C1 segment of cervical spinal cord (tissue), 14 donors: ENCODE measurements around the gene TMED4.
"Not testable (repeated sequence)": the region's sequence is repeated elsewhere in the genome, so short reads cannot be mapped to it uniquely, and the experiment has no call there.

Source experiments
- DNase-seq, 14 donors: peaks; one replicate each; lab custom pipeline; 2025; lab: John Stamatoyannopoulos, UW

Gene TMED4

GRCh38 chr7:44607141-44608068 lies 25.4 kb upstream of the TMED4 start:
- DNase-seq = peak in 1 of 14 donors; percentile 52

- peak; percentile 95 to 100 (median 99) for DNase-seq
Measured at GRCh38 chr7:44606341-44607140, 24.5 kb upstream of the TMED4 start, which contains the start of gene OGDH. Gene OGDH, plus strand, starts transcription at chr7:44606627. Its CDS starts 17,717 bp downstream, at chr7:44624344.

GRCh38 chr7:44604941-44605340 lies 22.9 kb upstream of the TMED4 start:
- DNase-seq = no peak

GRCh38 chr7:44603193-44603592 lies 21.2 kb upstream of the TMED4 start:
- DNase-seq = no peak

GRCh38 chr7:44602576-44602910 lies 20.5 kb upstream of the TMED4 start:
- no peak for DNase-seq

- no peak for DNase-seq
Measured at GRCh38 chr7:44599222-44599621, 17.2 kb upstream of the TMED4 start.

GRCh38 chr7:44597181-44597580 lies 15.2 kb upstream of the TMED4 start:
- not testable (repeated sequence) for DNase-seq

GRCh38 chr7:44595934-44596635 lies 14.1 kb upstream of the TMED4 start:
- no peak for DNase-seq

GRCh38 chr7:44590910-44591309 lies 8.9 kb upstream of the TMED4 start:
- no peak for DNase-seq

- peak in 1 of 14 donors; percentile 11 for DNase-seq
Measured at GRCh38 chr7:44587843-44588711, 6.0 kb upstream of the TMED4 start.

GRCh38 chr7:44583146-44583865 lies 1.3 kb upstream of the TMED4 start:
- DNase-seq = no peak

GRCh38 chr7:44580945-44581878 lies 819 bp downstream of the TMED4 start:
- DNase-seq = peak in 2 of 14 donors; percentile 24 to 44

GRCh38 chr7:44576228-44576627 lies 5.8 kb downstream of the TMED4 start:
- DNase-seq = no peak

- no peak for DNase-seq
Measured at GRCh38 chr7:44575054-44575453, 7.0 kb downstream of the TMED4 start.

GRCh38 chr7:44574287-44574872 lies 7.7 kb downstream of the TMED4 start:
- no peak for DNase-seq

GRCh38 chr7:44573464-44574286 lies 8.4 kb downstream of the TMED4 start, which contains the start of gene DDX56:
Gene DDX56, minus strand, starts transcription at chr7:44573908. Its CDS starts 13 bp downstream, at chr7:44573895.
- DNase-seq = peak; percentile 61 to 94 (median 92)

GRCh38 chr7:44572771-44573170 lies 9.3 kb downstream of the TMED4 start:
- no peak for DNase-seq

- no peak for DNase-seq
Measured at GRCh38 chr7:44569959-44570358, 12.1 kb downstream of the TMED4 start.
